ENCODE results near the gene SLC25A4.

The SLC25A4 gene

DNA sequence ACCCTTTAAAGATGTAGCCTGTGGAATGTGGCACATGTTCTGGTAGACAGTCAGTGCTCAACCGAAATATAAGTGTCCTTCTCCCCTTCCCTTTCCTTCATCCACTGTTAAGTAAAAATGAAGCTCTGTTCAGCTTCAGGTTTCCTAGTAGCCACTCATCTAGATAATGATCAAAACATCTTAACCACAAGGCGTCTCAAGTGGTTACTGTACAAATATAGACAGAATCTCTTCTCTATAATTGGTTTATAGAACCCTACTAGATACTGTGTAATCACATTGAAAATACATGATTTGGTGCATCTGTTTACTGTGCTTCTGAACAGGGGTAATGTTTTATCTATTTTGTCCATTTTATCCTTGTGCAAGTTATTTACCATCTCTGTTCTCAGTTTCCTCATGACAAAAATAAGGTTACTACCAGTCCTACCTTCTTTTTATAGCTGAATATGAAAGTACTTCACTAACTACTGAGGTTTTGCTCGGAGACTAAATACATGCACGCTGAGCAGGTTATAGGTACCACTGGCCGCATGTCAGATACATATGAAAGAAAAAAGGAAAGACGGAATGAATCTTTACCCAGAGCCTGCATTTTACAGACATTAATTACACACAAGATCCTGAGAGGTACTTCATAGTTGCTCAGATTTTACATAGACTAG lies 20.3 kb upstream of the SLC25A4 start:
- no peak for DNase-seq

DNA sequence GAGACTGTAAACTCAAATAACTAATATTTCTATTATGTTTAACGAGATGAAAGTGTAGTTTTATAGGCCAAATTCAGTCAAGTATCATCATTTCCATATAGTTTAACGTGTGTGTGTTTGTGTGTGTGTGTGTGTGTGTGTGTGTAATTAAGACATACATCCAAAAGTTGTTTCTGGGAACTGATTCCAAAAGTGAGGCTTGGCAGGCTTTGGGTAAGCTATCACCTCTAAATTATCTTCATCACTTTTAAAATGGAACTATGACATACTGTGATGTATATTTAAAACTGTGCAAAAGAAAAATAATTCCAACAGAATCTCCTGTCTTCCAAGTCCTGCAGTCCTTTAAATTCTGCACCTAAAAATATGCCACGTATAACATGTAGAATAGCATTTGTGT lies 19.1 kb upstream of the SLC25A4 start:
- no peak for DNase-seq

DNA sequence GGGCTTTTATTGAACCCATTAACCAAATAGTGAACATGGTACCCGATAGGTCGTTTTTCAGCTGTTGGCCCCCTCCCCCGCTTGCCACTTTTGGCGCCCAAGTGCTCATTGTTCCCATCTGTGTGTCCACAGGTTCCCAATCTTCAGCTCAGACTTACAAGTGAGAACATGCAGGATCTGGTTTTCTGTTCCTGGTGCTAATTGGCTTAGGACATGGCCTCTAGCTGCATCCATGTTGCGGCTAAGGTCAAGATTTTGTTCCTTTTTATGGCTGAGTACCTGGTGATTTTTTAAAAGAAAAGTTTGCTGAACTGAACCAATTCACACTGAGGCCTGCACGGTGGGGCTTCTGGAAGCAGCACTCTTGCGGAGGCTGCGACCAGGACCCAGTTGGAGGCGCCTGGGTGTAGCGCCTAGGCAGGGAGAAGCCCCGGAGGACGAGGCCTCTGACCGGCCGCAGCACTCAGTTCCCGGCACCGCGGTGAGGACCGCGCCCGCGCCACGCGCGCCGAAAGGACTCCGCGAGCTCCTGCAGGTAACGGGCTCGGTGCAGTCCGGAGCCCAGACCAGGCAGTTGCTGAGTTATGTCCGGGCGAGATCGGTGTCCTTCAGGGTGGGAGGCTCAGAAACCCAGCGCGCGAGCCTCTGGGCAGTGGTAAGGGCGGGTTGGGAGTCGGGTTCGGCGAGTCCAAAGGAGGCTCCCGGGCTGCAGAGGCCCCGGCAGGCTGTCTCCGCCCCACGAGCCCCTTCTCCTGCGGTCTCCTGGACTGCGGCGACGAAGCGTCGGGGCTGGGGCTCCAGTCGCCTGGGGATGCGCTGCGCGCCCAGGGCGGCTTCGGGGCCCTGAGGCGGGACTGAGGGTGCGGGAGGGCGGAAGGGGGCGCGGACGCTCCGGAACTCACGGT lies 15.8 kb upstream of the SLC25A4 start:
- no peak for DNase-seq

DNA sequence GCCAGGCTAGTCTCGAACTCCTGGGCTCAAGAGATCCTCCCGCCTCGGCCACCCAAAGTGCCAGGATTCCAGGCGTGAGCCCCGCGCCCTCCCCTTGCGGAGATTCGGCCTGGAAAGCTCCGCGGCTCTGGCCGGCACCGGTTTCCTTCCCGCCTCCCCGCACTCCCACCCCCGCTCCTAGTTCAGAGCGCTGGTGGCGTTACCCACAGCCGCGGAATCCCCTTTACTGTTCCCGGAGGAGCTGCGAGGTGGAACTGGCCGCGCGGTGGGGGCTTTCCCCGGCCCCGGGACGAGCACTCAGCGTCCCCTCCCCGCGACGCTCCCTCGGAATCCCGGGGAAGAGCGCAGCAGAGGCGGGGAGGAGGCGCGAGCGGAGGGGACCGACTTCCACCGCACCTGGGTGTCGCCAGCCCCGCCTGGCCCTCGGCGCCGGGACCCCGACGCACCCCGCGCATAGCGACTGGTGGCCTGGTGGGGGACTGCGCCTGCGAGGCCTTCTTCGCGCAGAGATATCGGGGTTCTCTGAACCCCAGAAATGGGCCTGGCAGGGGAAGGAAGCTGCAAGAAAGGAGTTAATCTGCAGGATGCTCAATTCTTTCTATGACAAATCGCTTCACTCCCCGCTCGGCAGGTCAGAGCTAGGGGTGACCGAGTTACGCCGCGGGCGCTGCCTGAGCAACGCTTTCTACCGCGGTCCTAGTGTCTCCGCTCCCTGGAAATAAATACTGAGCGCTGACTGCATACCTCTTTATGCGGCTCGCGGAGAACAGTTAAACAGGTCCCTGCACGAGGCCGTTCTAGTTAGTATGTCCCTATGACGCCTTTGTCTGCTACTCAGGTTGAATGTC lies 14.6 kb upstream of the SLC25A4 start:
- no peak for DNase-seq

DNA sequence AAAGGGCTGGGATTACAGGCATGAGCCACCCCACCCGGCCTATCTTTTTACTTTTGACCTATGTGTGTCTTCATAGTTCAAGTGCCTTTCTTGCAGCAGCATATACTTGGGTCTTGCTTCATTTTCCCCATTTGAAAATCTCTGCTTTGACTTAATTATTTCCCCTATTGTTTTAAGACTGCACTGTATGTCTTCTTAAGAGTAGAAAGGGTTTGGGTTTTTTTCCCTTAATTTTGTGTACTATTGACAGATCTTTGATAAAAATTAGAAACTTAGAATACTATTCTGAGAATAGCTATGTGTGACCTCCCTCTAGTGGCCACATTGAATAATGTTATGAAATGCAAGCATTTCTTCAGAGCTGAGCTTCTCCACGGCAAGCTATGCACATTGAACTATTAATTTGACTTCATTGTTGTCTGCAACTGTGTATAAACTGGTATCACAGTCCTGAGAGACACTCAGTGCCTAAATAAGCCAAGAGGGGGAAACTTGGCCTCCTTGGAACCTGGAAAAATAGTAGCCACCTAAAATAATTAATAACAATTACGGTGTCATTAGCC lies 8.7 kb upstream of the SLC25A4 start:
- DNase-seq: no peak

DNA sequence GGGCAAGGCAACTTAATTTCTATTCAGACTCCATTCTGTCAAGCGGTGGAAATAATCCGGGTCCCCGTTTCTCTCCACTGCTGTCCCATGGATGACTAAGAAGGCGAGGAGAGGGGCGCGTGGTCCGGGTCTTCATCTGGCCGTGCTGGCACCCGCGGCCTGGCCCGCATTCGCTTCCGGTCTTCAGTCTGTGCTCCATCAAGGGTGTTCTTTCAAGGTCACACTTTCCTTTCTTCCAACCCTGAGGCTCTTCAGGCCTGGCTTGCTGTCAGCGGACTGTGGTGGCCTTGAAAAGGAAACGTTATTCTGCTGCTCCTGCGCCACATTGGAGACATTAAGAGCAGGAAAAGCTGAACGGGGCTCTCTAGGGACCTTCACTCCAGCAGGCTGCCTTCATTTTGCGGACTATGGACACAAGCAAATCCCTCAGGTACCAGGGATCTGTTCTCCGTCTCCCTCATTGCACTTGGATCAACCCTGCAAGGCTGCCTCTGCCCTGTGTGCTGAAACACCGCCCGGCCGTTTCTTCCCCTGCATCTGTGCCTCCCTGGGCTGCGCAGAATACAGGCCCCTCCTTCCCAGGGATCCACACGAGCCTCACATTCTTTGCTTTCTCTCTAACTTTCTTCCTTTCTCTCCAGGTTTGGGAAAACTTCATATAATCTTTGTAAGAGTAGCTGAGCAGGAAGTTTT lies 5.7 kb upstream of the SLC25A4 start:
- DNase-seq: no peak

DNA sequence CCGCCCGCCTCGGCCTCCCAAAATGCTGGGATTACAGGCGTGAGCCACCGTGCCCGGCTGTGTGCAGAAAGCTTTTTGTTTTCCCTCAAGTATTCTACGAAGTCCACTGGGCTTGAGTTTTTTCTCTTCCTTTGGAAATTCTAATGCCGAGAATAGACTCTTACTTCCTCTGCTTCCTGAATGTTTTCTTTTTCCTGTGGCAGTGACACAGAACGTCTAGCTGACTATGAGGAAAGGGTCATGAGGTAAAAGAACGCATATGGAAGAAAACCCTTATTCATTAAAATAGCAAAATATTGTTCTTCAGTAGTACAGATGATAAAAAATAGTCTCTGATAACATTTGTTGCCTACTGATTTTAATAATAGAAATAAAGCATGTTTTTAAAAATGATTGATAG lies 4.9 kb upstream of the SLC25A4 start:
- DNase-seq: no peak

DNA sequence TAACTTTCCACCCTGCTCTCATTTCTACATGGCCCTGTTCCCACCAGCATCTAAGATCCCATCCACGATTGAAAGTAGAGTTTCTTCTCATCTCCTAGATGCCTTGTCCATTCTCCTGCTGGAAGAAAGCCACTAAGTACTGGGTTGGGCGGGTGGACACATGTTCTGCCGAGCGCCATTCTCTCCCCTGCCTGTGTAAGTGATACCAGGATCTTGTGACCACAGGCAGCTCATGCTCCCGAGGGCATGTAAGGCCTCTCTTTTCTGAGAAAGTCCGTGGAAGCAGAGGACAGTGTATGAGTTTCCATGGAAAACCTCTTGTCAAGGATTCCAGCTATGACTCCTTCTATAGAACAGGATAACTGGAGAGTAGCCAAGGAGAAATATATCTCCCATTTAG lies 3.3 kb upstream of the SLC25A4 start:
- no peak for DNase-seq

DNA sequence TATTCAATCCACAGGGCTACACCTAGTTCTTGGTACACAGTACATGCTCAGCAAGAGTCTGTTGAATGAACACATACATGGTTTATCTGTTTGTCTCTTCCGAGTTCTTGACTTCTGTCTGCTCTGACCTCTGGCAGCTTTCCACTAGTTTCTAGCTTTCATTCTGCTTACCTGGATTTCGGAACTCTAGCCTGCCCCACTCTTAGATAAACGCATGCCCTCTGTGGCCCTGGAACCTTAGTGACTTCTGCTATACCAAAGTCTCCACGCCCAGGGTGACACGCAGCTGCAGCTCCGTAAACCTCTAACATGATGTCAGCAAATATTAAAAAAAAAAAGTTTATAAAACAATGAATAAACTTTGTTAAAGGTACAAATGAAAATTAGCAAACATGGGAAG lies 1.3 kb upstream of the SLC25A4 start:
- DNase-seq: no peak

DNA sequence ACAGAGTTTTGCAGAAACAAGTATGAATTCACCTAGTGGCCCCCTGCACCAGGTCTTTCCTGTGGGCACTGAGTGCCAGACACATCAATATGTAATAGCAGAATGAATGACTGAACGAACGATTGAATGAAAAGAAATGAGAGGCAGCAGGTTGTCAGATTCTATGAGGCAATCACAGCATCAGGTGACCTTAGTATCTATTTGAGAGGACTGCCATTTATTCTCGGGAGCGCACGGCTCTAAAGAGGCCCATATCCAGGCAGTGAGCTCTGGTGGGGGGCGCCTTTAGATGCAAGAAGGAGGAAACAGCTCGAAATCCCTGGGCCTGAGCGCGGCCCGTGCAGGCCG lies 528 bp upstream of the SLC25A4 start:
- DNase-seq: no peak

DNA sequence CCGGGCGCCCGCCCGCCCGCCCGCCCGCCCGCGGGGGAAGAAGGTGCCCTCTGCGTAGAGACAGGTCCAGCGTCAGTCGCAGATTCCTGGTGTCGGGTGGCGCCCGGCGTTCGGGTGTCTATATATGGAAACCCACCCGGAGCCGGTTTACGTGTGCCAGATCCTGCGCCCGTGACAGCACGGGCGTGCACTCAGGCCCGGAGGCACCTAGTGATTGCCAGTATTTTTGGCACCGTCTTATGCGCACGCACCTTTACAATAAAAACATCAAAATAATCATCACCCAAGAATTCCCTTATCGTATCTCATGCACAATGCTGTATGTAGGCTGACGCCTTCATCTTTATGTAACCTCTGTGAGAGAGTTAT lies 519 bp downstream of the SLC25A4 start:
- no peak for DNase-seq

DNA sequence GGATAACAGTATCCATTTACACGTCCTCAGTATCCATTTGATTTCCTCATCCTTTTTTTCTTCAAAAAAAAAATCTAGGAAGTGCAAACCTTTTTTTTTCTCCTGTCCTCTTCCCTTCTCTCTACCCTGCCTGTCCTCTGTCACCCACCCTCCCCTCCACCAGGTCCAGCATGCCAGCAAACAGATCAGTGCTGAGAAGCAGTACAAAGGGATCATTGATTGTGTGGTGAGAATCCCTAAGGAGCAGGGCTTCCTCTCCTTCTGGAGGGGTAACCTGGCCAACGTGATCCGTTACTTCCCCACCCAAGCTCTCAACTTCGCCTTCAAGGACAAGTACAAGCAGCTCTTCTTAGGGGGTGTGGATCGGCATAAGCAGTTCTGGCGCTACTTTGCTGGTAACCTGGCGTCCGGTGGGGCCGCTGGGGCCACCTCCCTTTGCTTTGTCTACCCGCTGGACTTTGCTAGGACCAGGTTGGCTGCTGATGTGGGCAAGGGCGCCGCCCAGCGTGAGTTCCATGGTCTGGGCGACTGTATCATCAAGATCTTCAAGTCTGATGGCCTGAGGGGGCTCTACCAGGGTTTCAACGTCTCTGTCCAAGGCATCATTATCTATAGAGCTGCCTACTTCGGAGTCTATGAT lies 1.7 kb downstream of the SLC25A4 start:
- DNase-seq: no peak

DNA sequence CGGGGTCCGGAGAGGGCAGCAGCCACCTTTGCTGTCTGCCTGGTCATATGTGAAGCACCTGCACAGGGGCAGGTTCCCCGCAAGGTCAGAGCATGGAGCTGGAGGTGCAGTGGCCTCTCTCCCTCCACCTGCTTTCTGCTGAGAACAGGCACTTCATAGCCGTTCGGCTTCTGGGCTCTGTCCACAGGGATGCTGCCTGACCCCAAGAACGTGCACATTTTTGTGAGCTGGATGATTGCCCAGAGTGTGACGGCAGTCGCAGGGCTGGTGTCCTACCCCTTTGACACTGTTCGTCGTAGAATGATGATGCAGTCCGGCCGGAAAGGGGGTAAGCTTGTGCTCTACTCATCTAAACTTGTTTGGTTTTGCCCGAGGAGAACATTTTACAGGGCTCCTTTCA lies 2.5 kb downstream of the SLC25A4 start:
- no peak for DNase-seq

DNA sequence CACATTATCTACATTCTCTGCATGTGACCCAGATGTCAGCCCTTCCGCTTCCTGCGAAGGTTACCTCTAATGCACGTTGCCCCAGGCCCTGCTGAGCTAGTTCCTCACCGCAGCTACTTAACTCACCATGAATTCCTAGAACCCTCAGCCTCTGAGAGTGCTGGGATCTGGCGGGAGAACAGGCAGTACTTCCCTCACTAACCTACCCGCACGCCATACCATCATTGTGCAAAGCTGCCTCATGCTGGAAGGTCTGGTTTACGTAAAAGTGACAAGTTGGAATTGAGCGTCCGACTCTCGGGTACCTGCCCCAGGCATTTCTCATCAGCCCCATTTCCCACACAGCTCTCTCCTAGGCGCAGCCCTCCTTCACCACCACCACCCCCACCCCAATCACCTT lies 6.3 kb downstream of the SLC25A4 start:
- no peak for DNase-seq

DNA sequence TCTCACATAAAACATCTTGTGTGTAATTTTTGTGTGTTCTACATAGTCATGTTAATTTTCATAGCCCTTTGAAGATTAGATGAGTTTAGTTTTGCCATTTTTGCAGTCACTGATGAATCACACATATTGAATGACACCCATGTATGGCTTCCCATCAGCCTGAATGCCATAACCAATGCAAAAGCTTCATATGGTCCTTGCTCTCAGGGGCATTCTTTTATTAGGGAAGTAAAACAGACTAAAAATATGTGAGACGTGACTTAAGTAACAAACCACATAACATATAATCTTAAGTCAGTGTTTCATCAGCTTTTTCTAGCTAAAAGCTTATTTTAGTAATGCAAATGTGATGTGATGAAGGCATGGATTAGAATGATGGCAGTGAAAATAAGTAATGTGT lies 8.2 kb downstream of the SLC25A4 start:
- no peak for DNase-seq

DNA sequence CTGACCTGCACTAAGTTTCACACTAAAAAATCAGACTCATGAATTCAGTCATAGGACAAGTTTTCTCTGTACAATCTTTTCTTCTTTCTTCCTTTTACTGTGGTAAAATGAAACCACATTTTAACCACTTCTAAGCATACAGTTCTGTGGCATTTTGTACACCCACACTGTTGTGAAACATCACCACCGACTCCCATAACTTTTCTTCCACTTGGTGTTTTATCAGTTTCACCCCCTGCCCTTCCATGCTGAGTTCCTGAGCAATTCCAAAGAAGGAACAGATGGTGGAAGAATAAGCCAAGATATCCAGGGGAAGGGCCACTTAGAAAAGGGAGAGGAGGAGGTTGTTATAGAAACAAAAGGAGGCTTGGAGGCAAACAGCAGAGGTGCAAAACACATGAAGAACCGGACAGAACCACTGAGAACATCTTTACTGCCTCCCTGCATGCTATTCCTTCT lies 22.6 kb downstream of the SLC25A4 start:
- no peak for DNase-seq

DNA sequence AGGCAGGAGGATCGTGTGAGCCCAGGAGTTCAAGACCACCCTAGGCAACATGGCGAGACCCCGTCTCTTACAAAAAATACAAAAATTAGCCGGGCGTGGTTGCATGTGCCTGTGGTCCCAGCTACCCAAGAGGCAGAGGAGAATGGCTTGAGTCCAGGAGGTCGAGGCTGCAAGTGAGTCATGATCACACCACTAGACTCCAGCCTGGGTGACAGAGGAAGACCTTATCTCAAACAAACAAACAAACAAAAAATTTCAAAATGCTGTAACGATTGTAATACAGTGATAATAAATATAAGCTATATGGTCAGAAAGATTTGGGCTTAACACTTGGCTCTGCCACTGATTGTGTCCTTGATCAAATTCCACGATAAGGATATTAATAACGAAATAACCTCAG lies 24.2 kb downstream of the SLC25A4 start:
- no peak for DNase-seq

DNA sequence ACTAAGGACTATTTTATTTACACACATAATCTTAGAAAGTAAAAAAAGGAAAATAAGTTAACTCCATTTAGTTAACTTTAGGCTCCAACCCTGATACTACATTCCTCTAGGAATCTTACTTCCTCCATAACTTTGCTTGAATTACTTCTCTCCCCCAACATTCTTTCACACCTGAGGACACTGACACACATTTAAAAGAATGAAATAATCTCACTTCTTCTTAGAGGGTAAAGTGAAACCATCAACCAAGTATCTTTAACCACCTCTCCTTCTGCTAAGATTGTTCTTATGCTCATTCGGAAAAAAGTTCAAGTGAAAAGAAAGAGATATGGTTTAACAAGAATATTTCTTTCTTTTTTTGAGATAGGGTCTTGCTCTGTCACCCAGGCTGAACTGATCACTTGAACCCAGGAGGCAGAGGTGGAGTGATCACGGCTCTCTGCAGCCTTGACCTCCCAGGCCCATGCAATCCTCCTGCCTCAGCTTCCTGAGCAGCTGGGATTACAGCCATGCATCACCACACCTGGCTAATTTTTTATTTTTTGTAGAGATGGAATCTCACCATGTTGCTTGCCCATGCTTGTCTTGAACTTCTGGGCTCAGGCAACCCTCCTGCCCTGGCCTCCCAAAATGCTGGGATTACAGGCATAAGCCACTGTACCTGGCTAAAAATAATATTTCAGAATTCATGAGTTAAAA lies 28.5 kb downstream of the SLC25A4 start:
- DNase-seq: no peak

DNA sequence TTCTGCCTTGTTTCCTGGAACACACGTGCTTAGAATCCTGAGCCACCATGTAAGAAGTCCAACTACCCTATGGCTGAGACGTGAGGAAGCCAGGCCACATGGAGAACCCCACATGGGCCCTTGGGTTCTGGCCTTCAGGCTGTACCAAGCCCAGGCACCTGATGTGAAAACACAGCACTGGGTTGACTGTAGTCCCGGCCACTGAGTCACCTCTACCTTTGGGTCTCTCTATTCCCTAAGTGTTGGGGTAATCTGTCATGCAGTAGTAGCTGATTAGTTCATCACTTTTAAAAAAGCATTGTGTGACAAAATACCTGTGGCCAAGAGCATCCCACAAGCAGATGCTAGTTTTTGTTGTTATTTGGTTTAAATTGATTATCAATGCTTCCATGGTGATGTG lies 36.4 kb downstream of the SLC25A4 start:
- DNase-seq: no peak

DNA sequence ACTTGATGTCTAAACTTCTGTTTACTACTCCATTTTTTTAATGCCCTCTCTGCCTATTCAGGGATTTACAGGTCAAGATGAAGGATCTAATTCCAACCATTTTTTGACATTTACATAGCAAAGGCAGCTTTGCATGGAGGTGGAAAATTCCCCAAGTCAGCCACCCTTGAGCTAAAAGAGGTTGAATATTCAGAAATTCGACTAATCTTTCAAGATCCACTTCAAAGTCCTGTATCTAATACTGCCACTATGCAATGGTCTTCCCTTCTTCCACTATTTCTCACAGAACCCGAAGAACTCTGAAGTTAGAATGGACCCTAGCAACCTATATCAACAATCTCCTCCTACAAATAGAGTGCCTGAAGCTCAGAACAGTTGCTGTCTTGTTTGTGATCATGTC lies 39.2 kb downstream of the SLC25A4 start:
- DNase-seq: no peak

DNA sequence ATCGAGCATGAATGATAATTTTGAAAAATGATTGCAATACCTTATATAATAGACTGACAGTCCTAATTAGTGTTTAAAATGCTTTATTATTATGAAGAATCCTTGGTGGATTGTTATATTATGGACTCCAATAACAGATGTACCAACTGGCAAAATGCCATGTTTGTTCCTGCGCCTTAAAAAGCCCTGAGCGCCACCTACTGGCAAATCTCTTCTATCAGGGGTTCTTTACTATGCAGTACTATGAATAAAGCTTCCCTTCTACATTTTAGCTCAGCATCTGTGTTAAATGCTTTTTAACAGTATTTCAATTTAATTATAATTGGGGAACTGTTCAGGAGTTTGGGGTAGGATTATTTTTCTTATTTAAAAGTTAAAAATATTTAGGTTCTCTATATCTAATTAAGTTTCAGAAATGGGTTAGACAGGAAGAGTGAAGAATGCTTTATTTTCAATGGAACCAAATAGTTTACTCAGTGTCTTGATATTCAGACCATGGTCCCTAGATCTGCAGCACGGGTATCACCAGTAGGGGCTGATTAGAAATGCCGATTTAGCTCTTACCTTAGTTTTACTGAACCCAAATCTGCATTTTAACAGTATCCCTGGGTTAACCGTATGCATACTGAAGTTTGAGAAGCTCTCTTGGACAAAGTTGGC lies 40.7 kb downstream of the SLC25A4 start:
- peak; percentile 69 for DNase-seq
